HEK293T (cell line): ENCODE measurements around the gene OR1N2.

Experiments used
- CTCF ChIA-PET: fragments of 350-600 bp; formaldehyde crosslinking; extraction: SDS; loops from one replicate; lab custom pipeline; 2021; ENCODE audit warnings: antibody characterized with exemption, inconsistent platforms; lab: Yijun Ruan, JAX
- POLR2A ChIA-PET: fragments of 350-600 bp; formaldehyde crosslinking; extraction: SDS; loops from one replicate; lab custom pipeline; 2020; ENCODE audit warnings: antibody characterized with exemption, inconsistent platforms; lab: Yijun Ruan, JAX
- DNase-seq: peaks from one replicate; pipeline ENCODE4 v3.0.0; 2012; ENCODE audit warnings: mixed read lengths; ENCODE audit errors: extremely low spot score
- ARNT ChIP-seq: fragments of 450-650 bp; IDR thresholded peaks from 2 replicates; pipeline ENCODE4 v1.6.1; 2017; ENCODE audit warnings: mild to moderate bottlenecking
- BHLHE40 ChIP-seq: fragments of 450-650 bp; IDR thresholded peaks from 2 replicates; pipeline ENCODE4 v1.6.1; 2016; ENCODE audit warnings: mild to moderate bottlenecking, moderate library complexity, borderline replicate concordance
- CTBP1 ChIP-seq: fragments of 450-650 bp; IDR thresholded peaks from 2 replicates; pipeline ENCODE4 v1.6.1; 2016; ENCODE audit warnings: borderline replicate concordance
- ELF4 ChIP-seq: fragments of 450-650 bp; IDR thresholded peaks from 2 replicates; pipeline ENCODE4 v1.6.1; 2017; ENCODE audit warnings: antibody characterized with exemption
- FOXA1 ChIP-seq: fragments of 450-650 bp; IDR thresholded peaks from 2 replicates; pipeline ENCODE4 v1.6.1; 2016; ENCODE audit warnings: mild to moderate bottlenecking
- FOXK2 ChIP-seq: fragments of 450-650 bp; IDR thresholded peaks from 2 replicates; pipeline ENCODE4 v1.6.1; 2016; ENCODE audit warnings: mild to moderate bottlenecking
- FOXM1 ChIP-seq: fragments of 450-650 bp; IDR thresholded peaks from 2 replicates; pipeline ENCODE4 v1.6.1; 2017; ENCODE audit warnings: mild to moderate bottlenecking, borderline replicate concordance
- HDGF ChIP-seq: fragments of 450-650 bp; IDR thresholded peaks from 2 replicates; pipeline ENCODE4 v1.6.1; 2017; ENCODE audit warnings: antibody characterized with exemption, borderline replicate concordance
- L3MBTL2 ChIP-seq: fragments of 450-650 bp; conservative IDR thresholded peaks from 2 replicates; pipeline ENCODE4 v1.6.1; 2016; ENCODE audit warnings: mild to moderate bottlenecking
- LEF1 ChIP-seq: fragments of 450-650 bp; IDR thresholded peaks from 2 replicates; pipeline ENCODE4 v1.6.1; 2017; ENCODE audit warnings: mild to moderate bottlenecking, borderline replicate concordance
- NFRKB ChIP-seq: fragments of 450-650 bp; IDR thresholded peaks from 2 replicates; pipeline ENCODE4 v1.6.1; 2016; ENCODE audit warnings: mild to moderate bottlenecking, moderate library complexity
- SP1 ChIP-seq: fragments of 450-650 bp; IDR thresholded peaks from 2 replicates; pipeline ENCODE4 v1.6.1; 2017
- SUZ12 ChIP-seq: fragments of 450-650 bp; IDR thresholded peaks from 2 replicates; pipeline ENCODE4 v1.6.1; 2016; ENCODE audit warnings: mild to moderate bottlenecking
- TARDBP ChIP-seq: fragments of 450-650 bp; IDR thresholded peaks from 2 replicates; pipeline ENCODE4 v1.6.1; 2016
- ZNF384 ChIP-seq: fragments of 450-650 bp; IDR thresholded peaks from 2 replicates; pipeline ENCODE4 v1.6.1; 2016
- TF ChIP-seq, protein P1 (sequence below): fragments of 450-650 bp; IDR thresholded peaks from 2 replicates; pipeline ENCODE4 v1.6.1; 2016

Gene OR1N2, protein sequence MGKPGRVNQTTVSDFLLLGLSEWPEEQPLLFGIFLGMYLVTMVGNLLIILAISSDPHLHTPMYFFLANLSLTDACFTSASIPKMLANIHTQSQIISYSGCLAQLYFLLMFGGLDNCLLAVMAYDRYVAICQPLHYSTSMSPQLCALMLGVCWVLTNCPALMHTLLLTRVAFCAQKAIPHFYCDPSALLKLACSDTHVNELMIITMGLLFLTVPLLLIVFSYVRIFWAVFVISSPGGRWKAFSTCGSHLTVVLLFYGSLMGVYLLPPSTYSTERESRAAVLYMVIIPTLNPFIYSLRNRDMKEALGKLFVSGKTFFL

DNA sequence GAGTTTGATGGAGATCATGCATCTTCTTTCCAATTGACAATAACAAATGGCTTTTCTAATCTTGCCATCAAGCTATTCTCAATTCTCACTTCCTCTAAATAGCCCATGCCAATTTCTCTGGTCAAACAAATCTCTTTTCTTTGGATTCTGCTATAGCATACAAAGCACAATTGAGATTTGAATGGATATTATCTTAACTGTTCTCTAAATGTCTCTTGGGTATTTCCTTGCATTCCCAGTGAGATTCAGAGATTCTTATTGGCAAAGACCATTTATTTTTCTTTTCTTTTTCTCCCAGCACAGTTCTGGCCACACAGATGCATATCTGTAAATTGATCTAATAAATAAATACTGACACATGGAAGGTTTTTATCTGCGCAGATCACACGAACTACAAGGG lies at the start of gene OR1N2:
OR1N2 (plus strand) TSS at position 301 of the 400 bp plus-strand sequence. CDS start 100 bp downstream, outside the sequence.
- CTCF ChIA-PET: no interaction called here
- DNase-seq: no peak
- TF ChIP-seq ARNT: no peak
- POLR2A ChIA-PET: no interaction called here

DNA sequence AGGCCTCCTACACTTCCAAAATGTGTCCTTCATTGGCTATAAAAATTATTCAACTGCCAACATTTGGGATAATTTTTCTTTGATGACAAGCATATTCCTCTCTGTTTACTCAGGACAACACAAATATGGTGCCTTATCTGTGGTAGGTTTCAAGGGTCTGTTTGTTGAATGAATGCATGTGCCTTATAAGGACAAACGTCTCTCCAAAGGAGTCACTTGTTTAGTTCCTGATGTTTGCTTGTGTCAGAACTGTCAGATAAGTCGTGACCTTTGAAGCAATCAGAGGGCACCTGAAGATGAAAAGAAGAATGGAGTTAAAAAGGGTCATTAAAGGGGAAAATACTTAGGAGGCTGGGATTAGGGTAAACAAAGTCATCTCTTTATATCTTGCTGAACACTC lies 45.9 kb upstream of the OR1N2 start:
- CTCF ChIA-PET: no interaction called here

DNA sequence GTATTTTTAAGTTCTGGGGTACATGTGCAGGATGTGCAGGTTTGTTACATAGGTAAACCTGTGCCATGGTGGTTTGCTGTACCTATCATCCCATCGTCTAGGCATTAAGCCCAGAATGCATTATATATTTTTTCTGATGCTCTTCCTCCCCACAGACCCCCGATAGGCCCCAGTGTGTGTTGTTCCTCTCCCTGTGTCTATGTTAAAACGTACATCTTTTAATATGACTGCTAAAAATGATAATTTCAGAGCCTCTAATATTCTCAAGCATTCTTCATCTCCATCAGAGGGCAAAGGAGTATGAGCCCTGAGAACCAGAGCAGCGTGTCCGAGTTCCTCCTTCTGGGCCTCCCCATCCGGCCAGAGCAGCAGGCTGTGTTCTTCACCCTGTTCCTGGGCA lies 42.4 kb upstream of the OR1N2 start, which contains the start of gene OR1J2:
OR1J2 (plus strand) TSS at position 301 of the 400 bp plus-strand sequence; CDS start at position 301, 0 bp downstream.
- no peak for TF ChIP-seq HDGF
- ChIA-PET POLR2A (no interaction called here), CTCF (no interaction called here)
- no peak for DNase-seq

More for the DNA sequence above, 45.9 kb upstream of the OR1N2 start:
- POLR2A ChIA-PET: no interaction called here
- no peak for DNase-seq
- no peak for TF ChIP-seq FOXM1
- no peak for TF ChIP-seq FOXA1
- no peak for TF ChIP-seq NFRKB
- TF ChIP-seq, protein P1, sequence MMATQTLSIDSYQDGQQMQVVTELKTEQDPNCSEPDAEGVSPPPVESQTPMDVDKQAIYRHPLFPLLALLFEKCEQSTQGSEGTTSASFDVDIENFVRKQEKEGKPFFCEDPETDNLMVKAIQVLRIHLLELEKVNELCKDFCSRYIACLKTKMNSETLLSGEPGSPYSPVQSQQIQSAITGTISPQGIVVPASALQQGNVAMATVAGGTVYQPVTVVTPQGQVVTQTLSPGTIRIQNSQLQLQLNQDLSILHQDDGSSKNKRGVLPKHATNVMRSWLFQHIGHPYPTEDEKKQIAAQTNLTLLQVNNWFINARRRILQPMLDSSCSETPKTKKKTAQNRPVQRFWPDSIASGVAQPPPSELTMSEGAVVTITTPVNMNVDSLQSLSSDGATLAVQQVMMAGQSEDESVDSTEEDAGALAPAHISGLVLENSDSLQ: no peak
- TF ChIP-seq L3MBTL2: no peak
- no peak for TF ChIP-seq HDGF
- no peak for TF ChIP-seq ARNT
- TF ChIP-seq FOXK2: no peak
- TF ChIP-seq SUZ12: no peak
- no peak for TF ChIP-seq SP1
- no peak for TF ChIP-seq ELF4
- no peak for TF ChIP-seq ZNF384
- TF ChIP-seq TARDBP: no peak
- TF ChIP-seq CTBP1: no peak
- TF ChIP-seq BHLHE40: no peak

DNA sequence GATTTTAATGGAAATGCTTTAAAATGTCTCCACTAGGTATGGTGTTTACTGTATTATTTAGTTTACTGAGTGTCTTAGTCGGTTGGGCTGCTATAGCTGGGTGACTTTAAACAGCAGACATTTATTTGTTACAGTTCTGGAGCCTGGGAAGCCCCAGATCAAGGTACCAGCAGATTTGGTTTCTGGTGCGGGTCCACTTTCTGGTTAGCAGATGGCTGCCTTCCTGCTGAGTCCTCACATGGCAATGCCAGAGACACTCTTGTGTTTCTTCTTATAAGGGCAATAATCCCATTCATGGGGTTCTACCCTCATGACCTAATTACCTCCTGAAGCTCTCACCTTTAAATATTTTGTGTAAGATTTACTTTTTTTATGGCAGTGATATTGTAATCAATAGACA lies 34.7 kb upstream of the OR1N2 start:
- POLR2A ChIA-PET: no interaction called here
- CTCF ChIA-PET: no interaction called here
- TF ChIP-seq, protein P1: no peak
- TF ChIP-seq LEF1: no peak
- TF ChIP-seq SUZ12: no peak
- TF ChIP-seq BHLHE40: no peak
- TF ChIP-seq SP1: no peak
- no peak for TF ChIP-seq ELF4
- no peak for TF ChIP-seq TARDBP
- no peak for TF ChIP-seq FOXK2
- TF ChIP-seq HDGF: no peak
- no peak for TF ChIP-seq ZNF384
- TF ChIP-seq ARNT: no peak
- no peak for DNase-seq

DNA sequence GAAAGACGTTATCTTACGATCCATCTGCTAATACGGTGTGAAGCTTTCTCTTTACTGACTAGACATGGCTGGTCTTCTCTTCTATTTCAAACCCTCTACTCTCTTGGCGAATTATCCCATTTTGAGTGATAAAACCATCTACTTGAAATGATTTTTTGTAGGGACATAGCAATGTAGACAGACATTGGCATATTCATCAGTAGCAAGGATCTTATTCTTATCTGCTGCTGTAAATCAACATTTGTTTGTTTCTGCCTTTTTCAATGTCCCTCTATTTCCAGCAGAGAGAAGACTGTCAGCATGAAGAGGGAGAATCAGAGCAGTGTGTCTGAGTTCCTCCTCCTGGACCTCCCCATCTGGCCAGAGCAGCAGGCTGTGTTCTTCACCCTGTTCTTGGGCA lies 34.1 kb upstream of the OR1N2 start, which contains the start of gene OR1J4:
OR1J4 (plus strand) TSS at position 301 of the 400 bp plus-strand sequence; CDS start at position 301, 0 bp downstream.
- ChIA-PET POLR2A (no interaction called here), CTCF (no interaction called here)
- DNase-seq: no peak
- TF ChIP-seq NFRKB (no peak), ELF4 (no peak), CTBP1 (no peak), BHLHE40 (no peak), FOXA1 (no peak), HDGF (no peak)
- TF ChIP-seq, protein P1: no peak

DNA sequence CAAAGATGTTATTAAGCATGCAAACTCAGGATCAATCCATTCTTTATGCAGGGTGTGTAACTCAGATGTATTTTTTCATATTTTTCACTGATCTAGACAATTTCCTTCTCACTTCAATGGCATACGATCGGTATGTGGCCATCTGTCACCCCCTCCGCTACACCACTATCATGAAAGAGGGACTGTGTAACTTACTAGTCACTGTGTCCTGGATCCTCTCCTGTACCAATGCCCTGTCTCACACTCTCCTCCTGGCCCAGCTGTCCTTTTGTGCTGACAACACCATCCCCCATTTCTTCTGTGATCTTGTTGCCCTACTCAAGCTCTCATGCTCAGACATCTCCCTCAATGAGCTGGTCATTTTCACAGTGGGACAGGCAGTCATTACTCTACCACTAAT lies 33.5 kb upstream of the OR1N2 start:
- TF ChIP-seq LEF1 (no peak), ARNT (no peak), ZNF384 (no peak), FOXA1 (no peak), SP1 (no peak), CTBP1 (no peak), FOXM1 (no peak), HDGF (no peak), ELF4 (no peak), SUZ12 (no peak), TARDBP (no peak), FOXK2 (no peak), BHLHE40 (no peak), NFRKB (no peak), L3MBTL2 (no peak)
- TF ChIP-seq, protein P1: no peak
- no peak for DNase-seq
- POLR2A ChIA-PET: no interaction called here
- CTCF ChIA-PET: no interaction called here
